NCI-H1048 (cell line): ENCODE data around the gene HMX3.
A peak's percentile ranks its signal among the peaks of the same experiment; 100 is the strongest.

Experiments used
- DNase-seq: peaks from one replicate; lab custom pipeline; 2025; lab: John Stamatoyannopoulos, UW

The HMX3 gene

GRCh38 chr10:123134343-123134914 is 1.3 kb upstream of the HMX3 start:
- no peak for DNase-seq

- no peak for DNase-seq
Measured at GRCh38 chr10:123134915-123135414, 805 bp upstream of the HMX3 start.

- no peak for DNase-seq
Measured at GRCh38 chr10:123136221-123136805, 543 bp downstream of the HMX3 start.

- no peak for DNase-seq
Measured at GRCh38 chr10:123136806-123137642, 1.3 kb downstream of the HMX3 start.

GRCh38 chr10:123139165-123139520 is 3.4 kb downstream of the HMX3 start:
- DNase-seq: no peak

- DNase-seq: peak; percentile 83
Measured at GRCh38 chr10:123139521-123140163, 3.9 kb downstream of the HMX3 start.

- DNase-seq: no peak
Measured at GRCh38 chr10:123140164-123140982, 4.6 kb downstream of the HMX3 start.

GRCh38 chr10:123140983-123141390 is 5.2 kb downstream of the HMX3 start:
- no peak for DNase-seq

- no peak for DNase-seq
Measured at GRCh38 chr10:123141791-123142700, 6.3 kb downstream of the HMX3 start.

GRCh38 chr10:123142701-123143161 is 7.0 kb downstream of the HMX3 start:
- DNase-seq: no peak

GRCh38 chr10:123143162-123143824 is 7.5 kb downstream of the HMX3 start:
- no peak for DNase-seq

- DNase-seq: no peak
Measured at GRCh38 chr10:123143825-123144168, 8.0 kb downstream of the HMX3 start.

GRCh38 chr10:123144697-123145541 is 9.1 kb downstream of the HMX3 start:
- DNase-seq: no peak

GRCh38 chr10:123145542-123146012 is 9.8 kb downstream of the HMX3 start:
- no peak for DNase-seq

- DNase-seq: no peak
Measured at GRCh38 chr10:123146013-123146893, 10.5 kb downstream of the HMX3 start.

- no peak for DNase-seq
Measured at GRCh38 chr10:123146894-123147634, 11.3 kb downstream of the HMX3 start.
